Stimulated activated naive B cell treated with anti-CD40 and anti-IgM and Interleukin-4, amounts not matched to agents 10 μg/mL and 1 μg/mL and 100 μg/mL, for 72 hours (primary cell): Measurements from ENCODE around the gene ADAM29.
"Not testable (repeated sequence)": the region's sequence is repeated elsewhere in the genome, so short reads cannot be mapped to it uniquely, and the experiment has no call there.

ENCODE experiments used
- ATAC-seq, 2 donors: fragments of 150-1000 bp; cut with Tn5 transposase; replicated peaks; 2 replicates each; pipeline ENCODE4 v1.10.0; 2021; ENCODE audit warnings: moderate library complexity in 1 of 2
- DNase-seq: peaks from one replicate; pipeline ENCODE4 v3.0.0; 2021
- H3K27ac Mint-ChIP-seq: one replicate; pipeline ENCODE4 v1.8.0; 2022; ENCODE audit warnings: mild to moderate bottlenecking, mixed read lengths
- H3K27me3 Mint-ChIP-seq, 2 donors: one replicate each; pipeline ENCODE4 v1.8.0; 2022; ENCODE audit warnings: mixed read lengths in 2 of 2
- H3K36me3 Mint-ChIP-seq, 2 donors: one replicate each; pipeline ENCODE4 v1.8.0; 2022; ENCODE audit warnings: mixed read lengths in 2 of 2, mild to moderate bottlenecking in 1 of 2
- H3K4me1 Mint-ChIP-seq, 2 donors: one replicate each; pipeline ENCODE4 v1.8.0; 2022; ENCODE audit warnings: mixed read lengths in 2 of 2, mild to moderate bottlenecking in 1 of 2
- H3K4me3 Mint-ChIP-seq, 2 donors: one replicate each; pipeline ENCODE4 v1.8.0; 2022; ENCODE audit warnings: mild to moderate bottlenecking in 2 of 2, mixed read lengths in 2 of 2, moderate library complexity in 1 of 2
- H3K9me3 Mint-ChIP-seq, 2 donors: one replicate each; pipeline ENCODE4 v1.8.0; 2022; ENCODE audit warnings: mixed read lengths in 2 of 2, mild to moderate bottlenecking in 1 of 2

Gene ADAM29

GRCh38 chr4:174996079-174996478, 77.9 kb downstream of the ADAM29 start:
- DNase-seq (no peak), ATAC-seq (no peak)
- Mint-ChIP-seq H3K9me3 (peaks cover 4 to 11% of the 10 kb centered on the region in 2 donors), H3K4me1 (no peaks in the 10 kb centered on the region), H3K27me3 (no peaks in the 10 kb centered on the region), H3K36me3 (no peaks in the 10 kb centered on the region), H3K27ac (no peak overlapping the region), H3K4me3 (no peak overlapping the region)

- Mint-ChIP-seq H3K9me3 (peaks cover 4 to 10% of the 10 kb centered on the region in 2 donors), H3K27me3 (no peaks in the 10 kb centered on the region), H3K36me3 (no peaks in the 10 kb centered on the region), H3K27ac (no peak overlapping the region), H3K4me1 (no peaks in the 10 kb centered on the region), H3K4me3 (no peak overlapping the region)
- DNase-seq (no peak), ATAC-seq (no peak)
Observed at GRCh38 chr4:174999407-174999806, 81.2 kb downstream of the ADAM29 start.

- ATAC-seq = no peak
- H3K36me3 Mint-ChIP-seq = no peaks in the 10 kb centered on the region
Observed at GRCh38 chr4:175017751-175018150, 99.6 kb downstream of the ADAM29 start.

GRCh38 chr4:175019447-175019846, 101.3 kb downstream of the ADAM29 start:
- not testable (repeated sequence) for DNase-seq, H3K36me3 Mint-ChIP-seq, H3K27me3 Mint-ChIP-seq, H3K9me3 Mint-ChIP-seq, ATAC-seq, H3K4me1 Mint-ChIP-seq, H3K27ac Mint-ChIP-seq, H3K4me3 Mint-ChIP-seq

More at GRCh38 chr4:175017751-175018150, 99.6 kb downstream of the ADAM29 start:
- no peak for DNase-seq
- Mint-ChIP-seq H3K27me3 (no peaks in the 10 kb centered on the region), H3K4me1 (no peaks in the 10 kb centered on the region), H3K4me3 (no peak overlapping the region), H3K27ac (no peak overlapping the region), H3K9me3 (peaks cover 3% of the 10 kb centered on the region in 2 donors)
